HG03064 (cell line): Measurements from ENCODE around the gene SYT2.
"Not testable (repeated sequence)": the region's sequence is repeated elsewhere in the genome, so short reads cannot be mapped to it uniquely, and the experiment has no call there.

ENCODE experiments used
- ATAC-seq: cut with Tn5 transposase; IDR thresholded peaks from one replicate; pipeline ENCODE4 v1.9.1; 2021; ENCODE audit warnings: low read depth; ENCODE audit not compliant: unreplicated experiment

The SYT2 gene

GRCh38 chr1:202578001-202578504 is 132.2 kb downstream of the SYT2 start:
- no peak for ATAC-seq

- ATAC-seq = no peak
Measured at GRCh38 chr1:202577381-202577780, 132.9 kb downstream of the SYT2 start.

- no peak for ATAC-seq
Measured at GRCh38 chr1:202576816-202577215, 133.4 kb downstream of the SYT2 start.

- ATAC-seq = no peak
Measured at GRCh38 chr1:202575918-202576653, 134.2 kb downstream of the SYT2 start.

- ATAC-seq = no peak
Measured at GRCh38 chr1:202572867-202573266, 137.4 kb downstream of the SYT2 start.

- no peak for ATAC-seq
Measured at GRCh38 chr1:202571719-202572339, 138.4 kb downstream of the SYT2 start.

- ATAC-seq = no peak
Measured at GRCh38 chr1:202569393-202570322, 140.6 kb downstream of the SYT2 start.

- no peak for ATAC-seq
Measured at GRCh38 chr1:202568826-202569225, 141.4 kb downstream of the SYT2 start.

- ATAC-seq = no peak
Measured at GRCh38 chr1:202568410-202568809, 141.8 kb downstream of the SYT2 start.

GRCh38 chr1:202567738-202568137 is 142.5 kb downstream of the SYT2 start:
- no peak for ATAC-seq

GRCh38 chr1:202565890-202566602 is 144.2 kb downstream of the SYT2 start:
- peak; percentile 88 for ATAC-seq

GRCh38 chr1:202564958-202565495 is 145.2 kb downstream of the SYT2 start:
- no peak for ATAC-seq

- ATAC-seq = no peak
Measured at GRCh38 chr1:202563818-202564217, 146.4 kb downstream of the SYT2 start.

GRCh38 chr1:202562444-202563060 is 147.7 kb downstream of the SYT2 start:
- no peak for ATAC-seq

GRCh38 chr1:202561726-202562443 is 148.4 kb downstream of the SYT2 start:
- no peak for ATAC-seq

GRCh38 chr1:202561240-202561639 is 149.0 kb downstream of the SYT2 start:
- no peak for ATAC-seq

- not testable (repeated sequence) for ATAC-seq
Measured at GRCh38 chr1:202557662-202558061, 152.6 kb downstream of the SYT2 start.

- not testable (repeated sequence) for ATAC-seq
Measured at GRCh38 chr1:202556037-202556436, 154.2 kb downstream of the SYT2 start.

- ATAC-seq = not testable (repeated sequence)
Measured at GRCh38 chr1:202554619-202555018, 155.6 kb downstream of the SYT2 start.
